ENCODE data around the gene CLDN4.

DNA sequence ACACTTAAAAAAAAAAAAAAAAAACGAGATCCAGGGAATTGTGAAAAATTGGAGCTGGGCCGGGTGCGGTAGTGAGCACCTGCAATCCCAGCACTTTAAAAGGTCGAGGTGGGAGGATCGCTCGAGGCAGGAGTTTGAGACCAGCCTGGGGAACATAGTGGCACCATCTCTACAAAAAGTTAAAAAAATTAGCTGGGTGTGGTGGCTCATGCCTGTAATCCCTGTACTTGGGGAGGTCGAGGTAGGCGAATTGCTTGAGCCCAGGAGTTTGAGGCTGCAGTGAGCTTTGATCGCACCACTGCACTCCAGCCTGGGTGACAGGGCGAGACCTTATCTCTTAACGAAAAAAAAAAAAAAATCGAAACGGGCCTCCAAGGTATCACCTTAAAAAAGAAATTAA lies 2.0 kb downstream of the CLDN4 start:
- TF ChIP-seq POLR2A (IDR thresholded peaks at IDR 0.05), result no peak
- TF ChIP-seq, protein P1, sequence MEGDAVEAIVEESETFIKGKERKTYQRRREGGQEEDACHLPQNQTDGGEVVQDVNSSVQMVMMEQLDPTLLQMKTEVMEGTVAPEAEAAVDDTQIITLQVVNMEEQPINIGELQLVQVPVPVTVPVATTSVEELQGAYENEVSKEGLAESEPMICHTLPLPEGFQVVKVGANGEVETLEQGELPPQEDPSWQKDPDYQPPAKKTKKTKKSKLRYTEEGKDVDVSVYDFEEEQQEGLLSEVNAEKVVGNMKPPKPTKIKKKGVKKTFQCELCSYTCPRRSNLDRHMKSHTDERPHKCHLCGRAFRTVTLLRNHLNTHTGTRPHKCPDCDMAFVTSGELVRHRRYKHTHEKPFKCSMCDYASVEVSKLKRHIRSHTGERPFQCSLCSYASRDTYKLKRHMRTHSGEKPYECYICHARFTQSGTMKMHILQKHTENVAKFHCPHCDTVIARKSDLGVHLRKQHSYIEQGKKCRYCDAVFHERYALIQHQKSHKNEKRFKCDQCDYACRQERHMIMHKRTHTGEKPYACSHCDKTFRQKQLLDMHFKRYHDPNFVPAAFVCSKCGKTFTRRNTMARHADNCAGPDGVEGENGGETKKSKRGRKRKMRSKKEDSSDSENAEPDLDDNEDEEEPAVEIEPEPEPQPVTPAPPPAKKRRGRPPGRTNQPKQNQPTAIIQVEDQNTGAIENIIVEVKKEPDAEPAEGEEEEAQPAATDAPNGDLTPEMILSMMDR (IDR thresholded peaks at IDR 0.05), result no peak

All from vagina (tissue), 2 donors.